Measurements from ENCODE around the gene ADAMTSL2. TPM values are rescaled to one million over a fixed set of nuclear protein-coding genes. Genes with fewer than 3 reads are reported as not detected.

Gene ADAMTSL2
- total RNA-seq, 1 experiment from 2014 or later: not detected

DNA sequence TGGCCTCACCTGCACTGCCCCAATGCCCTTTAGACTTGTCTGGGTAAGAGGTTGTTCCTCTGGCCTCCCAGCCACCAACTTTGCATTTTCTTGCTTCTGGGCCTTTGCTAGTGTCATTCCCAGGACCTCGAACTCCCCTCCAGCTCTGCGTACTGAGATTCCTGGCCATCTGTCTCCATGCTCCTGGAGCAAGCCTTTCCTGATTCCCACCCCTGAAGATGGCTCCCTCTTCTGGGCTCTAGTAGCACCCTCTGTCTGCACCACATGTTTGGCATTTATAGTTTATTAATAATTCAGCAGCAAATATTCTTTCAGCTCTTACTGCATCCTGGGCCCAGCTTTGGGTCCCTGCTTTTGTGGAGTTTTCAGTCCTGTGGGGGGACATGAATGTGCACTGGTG lies 59.8 kb downstream of the ADAMTSL2 start:
- H3K27ac Mint-ChIP-seq (ENCODE audit: low read depth, unreplicated experiment): no peak overlapping the region
- BruUV-seq (replicated peaks): no TSS peak
- no peaks in the 10 kb centered on the region for H3K36me3 Mint-ChIP-seq (ENCODE audit: insufficient read depth, unreplicated experiment)
- DNase-seq (ENCODE audit: unreplicated experiment): no peak
- H3K4me3 Mint-ChIP-seq (ENCODE audit: unreplicated experiment): no peak overlapping the region
- ChIA-PET CTCF (no interaction called here), POLR2A (no interaction called here)
- H3K4me1 Mint-ChIP-seq (ENCODE audit: insufficient read depth, unreplicated experiment): no peaks in the 10 kb centered on the region
- H3K27me3 Mint-ChIP-seq (ENCODE audit: insufficient read depth, unreplicated experiment): peaks cover 30% of the 10 kb centered on the region
- H3K9me3 Mint-ChIP-seq (ENCODE audit: unreplicated experiment): peaks cover 13% of the 10 kb centered on the region
- intact Hi-C loops (cut with micrococcal nuclease): no loop called here
- TF ChIP-seq, protein P1, sequence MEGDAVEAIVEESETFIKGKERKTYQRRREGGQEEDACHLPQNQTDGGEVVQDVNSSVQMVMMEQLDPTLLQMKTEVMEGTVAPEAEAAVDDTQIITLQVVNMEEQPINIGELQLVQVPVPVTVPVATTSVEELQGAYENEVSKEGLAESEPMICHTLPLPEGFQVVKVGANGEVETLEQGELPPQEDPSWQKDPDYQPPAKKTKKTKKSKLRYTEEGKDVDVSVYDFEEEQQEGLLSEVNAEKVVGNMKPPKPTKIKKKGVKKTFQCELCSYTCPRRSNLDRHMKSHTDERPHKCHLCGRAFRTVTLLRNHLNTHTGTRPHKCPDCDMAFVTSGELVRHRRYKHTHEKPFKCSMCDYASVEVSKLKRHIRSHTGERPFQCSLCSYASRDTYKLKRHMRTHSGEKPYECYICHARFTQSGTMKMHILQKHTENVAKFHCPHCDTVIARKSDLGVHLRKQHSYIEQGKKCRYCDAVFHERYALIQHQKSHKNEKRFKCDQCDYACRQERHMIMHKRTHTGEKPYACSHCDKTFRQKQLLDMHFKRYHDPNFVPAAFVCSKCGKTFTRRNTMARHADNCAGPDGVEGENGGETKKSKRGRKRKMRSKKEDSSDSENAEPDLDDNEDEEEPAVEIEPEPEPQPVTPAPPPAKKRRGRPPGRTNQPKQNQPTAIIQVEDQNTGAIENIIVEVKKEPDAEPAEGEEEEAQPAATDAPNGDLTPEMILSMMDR (IDR thresholded peaks at IDR 0.05; ENCODE audit: unreplicated experiment): no peak

DNA sequence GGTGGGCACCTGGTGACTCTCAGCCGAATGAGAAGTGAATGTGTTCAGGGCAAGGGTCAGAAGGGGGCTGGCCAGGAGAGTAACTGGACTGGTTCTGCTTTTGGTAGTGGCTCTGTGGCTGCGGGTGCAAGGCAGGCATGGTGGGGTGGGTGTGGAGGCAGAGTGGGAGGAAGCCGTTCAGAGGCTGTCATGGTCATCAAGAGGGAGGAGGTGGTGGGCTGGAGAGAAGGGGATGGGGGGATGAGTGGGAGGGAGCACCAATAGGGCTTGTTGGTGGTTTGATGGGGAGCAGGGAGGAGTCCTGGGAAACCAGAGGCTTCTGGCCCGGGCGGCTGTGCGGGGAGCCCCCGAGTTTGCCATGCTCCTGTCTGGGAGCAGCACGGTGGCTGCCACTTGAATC lies 61.4 kb downstream of the ADAMTSL2 start:
- DNase-seq (ENCODE audit: unreplicated experiment): no peak
- CTCF ChIA-PET: no interaction called here
- H3K4me1 Mint-ChIP-seq (ENCODE audit: insufficient read depth, unreplicated experiment): no peaks in the 10 kb centered on the region

DNA sequence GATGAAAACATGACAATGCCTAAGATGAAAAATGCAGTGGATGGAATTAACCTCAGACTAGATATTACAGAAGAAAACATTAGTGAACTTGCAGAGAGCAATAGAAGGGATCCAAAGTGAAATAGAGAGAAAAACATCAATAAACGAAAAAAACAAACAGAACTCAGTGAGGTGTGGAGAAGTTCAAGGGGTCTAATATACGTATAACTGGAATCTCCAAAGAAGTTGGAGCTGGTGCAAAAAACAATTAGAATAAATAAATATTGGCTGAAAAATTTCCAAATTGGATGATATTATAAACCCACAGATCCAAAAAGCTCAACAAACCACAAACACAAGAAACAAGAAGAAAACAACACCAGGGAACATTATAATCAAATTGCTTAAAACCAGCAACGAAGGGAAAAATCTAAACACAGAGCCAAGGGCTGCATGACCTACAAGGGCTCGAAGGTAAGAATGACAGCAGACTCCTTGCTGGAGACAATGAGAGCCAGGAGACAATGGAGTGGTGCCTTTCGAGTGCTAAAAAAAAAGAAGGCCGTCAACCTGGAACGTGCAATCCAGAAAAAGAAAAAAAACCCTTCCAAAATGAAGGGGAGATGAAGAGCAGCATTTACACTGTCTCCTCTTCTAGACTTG lies 62.9 kb downstream of the ADAMTSL2 start:
- CTCF ChIA-PET: interaction anchor here (0.6 to 0.7 kb wide), 3 partner anchors 14 to 176 kb away, joined by 4 read pairs; no protein-coding TSS in a partner anchor
- Mint-ChIP-seq H3K36me3 (ENCODE audit: insufficient read depth, unreplicated experiment) (no peaks in the 10 kb centered on the region), H3K4me3 (ENCODE audit: unreplicated experiment) (no peak overlapping the region), H3K27me3 (ENCODE audit: insufficient read depth, unreplicated experiment) (peaks cover 20% of the 10 kb centered on the region), H3K4me1 (ENCODE audit: insufficient read depth, unreplicated experiment) (no peaks in the 10 kb centered on the region), H3K27ac (ENCODE audit: low read depth, unreplicated experiment) (no peak overlapping the region), H3K9me3 (ENCODE audit: unreplicated experiment) (peaks cover 13% of the 10 kb centered on the region)
- BruUV-seq (replicated peaks): no TSS peak
- intact Hi-C loops (cut with micrococcal nuclease): no loop called here
- peak; percentile 10 for DNase-seq (ENCODE audit: unreplicated experiment)
- TF ChIP-seq, protein P1 (IDR thresholded peaks at IDR 0.05; ENCODE audit: unreplicated experiment): no peak
- POLR2A ChIA-PET: no interaction called here

More for the DNA sequence above, 61.4 kb downstream of the ADAMTSL2 start:
- Mint-ChIP-seq H3K27me3 (ENCODE audit: insufficient read depth, unreplicated experiment) (peaks cover 20% of the 10 kb centered on the region), H3K36me3 (ENCODE audit: insufficient read depth, unreplicated experiment) (no peaks in the 10 kb centered on the region), H3K27ac (ENCODE audit: low read depth, unreplicated experiment) (no peak overlapping the region), H3K4me3 (ENCODE audit: unreplicated experiment) (no peak overlapping the region), H3K9me3 (ENCODE audit: unreplicated experiment) (peaks cover 13% of the 10 kb centered on the region)
- intact Hi-C loops (cut with micrococcal nuclease): no loop called here
- TF ChIP-seq, protein P1 (IDR thresholded peaks at IDR 0.05; ENCODE audit: unreplicated experiment): no peak
- no TSS peak for BruUV-seq (replicated peaks)
- POLR2A ChIA-PET: interaction anchor here (1.1 kb wide), 1 partner anchor 15 kb away, joined by 3 read pairs; no protein-coding TSS in a partner anchor

DNA sequence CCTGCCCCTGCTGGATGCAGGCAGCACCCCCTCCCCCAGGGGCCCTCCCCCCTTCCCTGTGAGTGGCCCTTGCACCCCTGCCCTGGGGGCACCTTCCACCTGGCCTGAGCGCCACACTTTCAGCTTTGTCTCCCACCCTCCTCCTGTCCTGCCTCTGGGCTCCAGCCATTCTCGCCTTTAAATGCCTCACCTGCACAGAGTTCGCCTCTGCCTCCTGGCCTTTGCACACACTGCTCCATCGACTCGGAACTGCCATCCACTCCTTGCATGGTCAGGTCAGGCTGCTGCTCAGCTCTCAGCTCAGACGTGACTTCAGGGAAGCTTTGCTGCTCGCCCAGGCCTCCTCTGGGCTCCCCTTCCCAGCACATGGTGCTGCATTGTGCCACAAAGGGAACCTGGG lies 64.5 kb downstream of the ADAMTSL2 start:
- peaks cover 13% of the 10 kb centered on the region for H3K9me3 Mint-ChIP-seq (ENCODE audit: unreplicated experiment)
- ChIA-PET POLR2A (no interaction called here), CTCF (no interaction called here)
- no peaks in the 10 kb centered on the region for H3K36me3 Mint-ChIP-seq (ENCODE audit: insufficient read depth, unreplicated experiment)
- no peak for DNase-seq (ENCODE audit: unreplicated experiment)
- TF ChIP-seq, protein P1 (IDR thresholded peaks at IDR 0.05; ENCODE audit: unreplicated experiment): no peak
- no peaks in the 10 kb centered on the region for H3K4me1 Mint-ChIP-seq (ENCODE audit: insufficient read depth, unreplicated experiment)
- peaks cover 16% of the 10 kb centered on the region for H3K27me3 Mint-ChIP-seq (ENCODE audit: insufficient read depth, unreplicated experiment)
- BruUV-seq (replicated peaks): no TSS peak
- no peak overlapping the region for H3K27ac Mint-ChIP-seq (ENCODE audit: low read depth, unreplicated experiment)
- H3K4me3 Mint-ChIP-seq (ENCODE audit: unreplicated experiment): no peak overlapping the region
- intact Hi-C loops (cut with micrococcal nuclease): no loop called here

All from MCF 10A (cell line).